GM21528 (cell line): ENCODE data around the gene SPATA6L.

Experiments
- ATAC-seq: cut with Tn5 transposase; IDR thresholded peaks from one replicate; pipeline ENCODE4 v1.9.1; 2021; ENCODE audit warnings: mild to moderate bottlenecking, moderate library complexity; ENCODE audit not compliant: unreplicated experiment, low FRiP score

Gene SPATA6L

GRCh38 chr9:4591123-4591500 lies 75.2 kb downstream of the SPATA6L start:
- no peak for ATAC-seq

DNA sequence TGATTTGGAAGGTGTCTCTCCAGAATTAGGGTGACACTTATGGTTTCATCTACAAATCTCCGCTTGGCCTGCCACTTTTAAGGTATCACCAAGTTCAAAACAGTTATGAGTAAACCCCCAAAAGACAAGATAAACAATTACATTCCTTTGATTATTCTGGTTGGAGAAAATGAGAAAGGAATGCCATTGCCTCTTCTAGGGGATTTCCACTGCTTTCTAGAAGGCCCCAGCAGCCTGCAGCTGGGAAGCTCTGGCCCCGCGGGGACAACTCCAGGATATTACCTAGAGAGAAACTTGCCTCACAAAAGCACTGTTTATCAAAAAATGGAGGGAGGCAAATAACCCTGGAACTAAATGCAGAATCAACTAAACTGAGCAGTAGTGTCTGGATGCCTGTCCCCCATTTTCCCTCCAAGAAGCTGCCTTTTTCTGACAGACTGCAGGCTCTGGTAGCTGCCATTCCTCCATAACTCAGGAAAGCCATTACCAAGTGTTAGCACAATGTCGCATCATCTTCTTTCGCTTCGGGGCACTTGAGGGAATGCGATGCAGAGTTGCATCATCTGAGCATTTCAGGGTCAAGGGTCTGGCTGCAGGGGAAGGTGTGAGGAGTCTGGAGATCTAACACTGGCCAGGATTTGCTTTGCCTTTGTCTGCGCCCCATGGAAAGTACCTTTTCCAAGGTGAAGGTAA lies 75.7 kb downstream of the SPATA6L start:
- no peak for ATAC-seq

- ATAC-seq: no peak
These were observed 77.6 kb downstream of the SPATA6L start for GRCh38 chr9:4588721-4589120.

- ATAC-seq: no peak
These were observed 81.1 kb downstream of the SPATA6L start for GRCh38 chr9:4585135-4585534.

GRCh38 chr9:4584636-4585035 lies 81.6 kb downstream of the SPATA6L start:
- no peak for ATAC-seq

DNA sequence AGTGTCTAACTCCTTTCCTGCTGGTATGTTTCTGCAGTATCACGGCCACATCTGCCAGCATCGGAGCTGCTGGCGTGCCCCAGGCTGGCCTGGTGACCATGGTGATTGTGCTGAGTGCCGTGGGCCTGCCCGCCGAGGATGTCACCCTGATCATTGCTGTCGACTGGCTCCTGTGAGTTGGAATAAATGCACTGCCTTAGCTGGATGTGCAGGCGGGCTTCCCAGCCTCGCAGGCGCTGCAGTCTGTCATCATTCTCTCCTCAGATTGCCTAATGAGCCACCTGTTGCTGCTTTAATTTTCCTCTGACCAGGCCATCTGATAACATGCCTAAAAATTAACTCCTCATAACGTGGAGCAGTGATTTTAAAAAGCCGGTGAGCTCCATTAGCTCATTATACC lies 83.3 kb downstream of the SPATA6L start:
- ATAC-seq: no peak

- no peak for ATAC-seq
These were observed 84.3 kb downstream of the SPATA6L start for GRCh38 chr9:4581861-4582565.

DNA sequence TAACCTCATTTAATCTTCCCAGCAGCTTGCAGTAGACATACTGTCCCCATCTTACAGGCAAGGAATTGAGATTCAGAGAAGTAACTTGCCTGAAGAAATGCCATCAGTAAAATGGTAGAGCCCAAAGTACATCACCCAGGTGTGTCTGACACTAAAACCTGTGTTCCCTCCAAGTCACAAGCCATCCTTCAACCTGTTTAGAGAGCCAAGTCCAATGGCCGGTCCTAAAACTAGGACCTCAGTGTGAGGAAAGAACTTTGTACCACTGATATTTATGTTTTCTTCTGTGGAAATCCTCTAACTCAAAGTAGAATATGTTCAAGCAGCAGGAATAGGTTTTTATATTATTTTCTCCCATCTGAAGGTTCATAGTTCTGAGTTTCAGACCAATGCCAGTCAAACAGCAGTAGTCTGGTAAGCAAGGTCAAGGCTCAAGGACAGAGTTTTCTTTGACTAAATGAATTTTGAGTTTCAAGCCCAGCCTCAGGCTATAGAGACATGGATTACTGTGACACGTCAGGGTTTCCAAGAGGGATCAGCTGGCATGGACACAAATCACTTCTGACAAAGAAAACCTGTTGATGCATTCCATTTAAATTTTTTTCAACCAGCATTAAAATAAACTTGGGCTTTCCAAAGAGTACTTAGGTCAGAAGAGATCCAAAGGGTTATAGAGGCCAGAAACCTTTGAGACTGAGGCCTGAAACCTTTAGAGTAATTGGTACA lies 85.1 kb downstream of the SPATA6L start:
- ATAC-seq: no peak

- ATAC-seq: no peak
These were observed 87.3 kb downstream of the SPATA6L start for GRCh38 chr9:4579001-4579400.

DNA sequence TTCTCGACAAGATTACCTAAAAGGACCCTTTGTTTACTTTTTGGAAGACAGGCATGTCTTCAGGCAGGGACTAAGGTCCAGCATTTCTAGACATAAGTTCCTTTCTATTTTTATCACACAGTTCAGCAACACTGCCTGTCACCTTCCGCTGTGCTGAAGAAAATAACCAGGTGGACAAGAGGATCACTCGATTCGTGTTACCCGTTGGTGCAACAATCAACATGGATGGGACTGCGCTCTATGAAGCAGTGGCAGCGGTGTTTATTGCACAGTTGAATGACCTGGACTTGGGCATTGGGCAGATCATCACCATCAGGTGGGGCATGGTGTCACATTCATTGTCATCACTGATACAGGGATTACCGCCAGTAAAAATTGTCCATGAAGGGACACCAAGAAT lies 89.8 kb downstream of the SPATA6L start:
- ATAC-seq: no peak

DNA sequence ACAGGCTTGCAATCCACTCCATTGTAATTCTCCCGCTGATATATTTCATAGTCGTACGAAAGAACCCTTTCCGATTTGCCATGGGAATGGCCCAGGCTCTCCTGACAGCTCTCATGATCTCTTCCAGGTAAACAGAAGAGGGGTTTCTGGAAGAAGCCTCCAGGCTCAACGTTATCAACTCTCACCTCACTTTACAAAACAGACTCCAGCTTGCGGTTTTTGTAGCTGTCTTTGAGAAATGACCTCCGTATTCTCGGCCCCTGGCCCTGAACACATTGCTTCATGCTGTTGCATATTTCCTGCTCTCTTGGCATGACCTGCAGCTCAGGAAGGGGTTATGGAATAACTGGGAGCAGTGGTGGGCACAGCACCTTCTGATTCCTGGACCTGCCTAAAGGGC lies 90.3 kb downstream of the SPATA6L start:
- ATAC-seq: no peak

DNA sequence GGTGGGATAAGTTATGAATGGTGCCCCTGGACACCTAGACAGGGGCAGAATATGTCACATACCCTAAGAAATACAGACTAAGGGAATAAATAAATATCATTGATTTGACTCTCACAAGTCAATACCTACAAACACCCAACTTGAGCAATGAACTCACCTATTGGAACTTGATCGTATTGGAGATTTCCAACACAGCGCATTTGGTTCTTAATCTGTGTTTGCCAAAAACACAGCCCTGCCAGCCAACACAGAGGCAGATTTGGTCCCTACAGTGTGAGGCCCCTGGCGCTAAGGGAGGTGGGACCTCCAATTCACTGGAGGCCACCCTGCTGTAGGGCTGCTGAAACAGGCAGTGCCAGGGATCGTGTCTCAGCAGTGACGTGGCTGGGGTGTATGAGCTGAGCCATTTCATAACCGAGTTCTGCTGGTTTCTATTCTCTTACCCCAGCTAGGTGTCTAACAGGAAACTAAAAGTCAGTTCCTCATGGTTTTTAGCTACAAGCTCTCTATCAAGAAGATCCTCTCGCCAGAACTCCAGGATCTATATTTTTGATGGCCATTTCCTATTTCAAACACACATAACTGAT lies 91.5 kb downstream of the SPATA6L start:
- ATAC-seq: no peak

DNA sequence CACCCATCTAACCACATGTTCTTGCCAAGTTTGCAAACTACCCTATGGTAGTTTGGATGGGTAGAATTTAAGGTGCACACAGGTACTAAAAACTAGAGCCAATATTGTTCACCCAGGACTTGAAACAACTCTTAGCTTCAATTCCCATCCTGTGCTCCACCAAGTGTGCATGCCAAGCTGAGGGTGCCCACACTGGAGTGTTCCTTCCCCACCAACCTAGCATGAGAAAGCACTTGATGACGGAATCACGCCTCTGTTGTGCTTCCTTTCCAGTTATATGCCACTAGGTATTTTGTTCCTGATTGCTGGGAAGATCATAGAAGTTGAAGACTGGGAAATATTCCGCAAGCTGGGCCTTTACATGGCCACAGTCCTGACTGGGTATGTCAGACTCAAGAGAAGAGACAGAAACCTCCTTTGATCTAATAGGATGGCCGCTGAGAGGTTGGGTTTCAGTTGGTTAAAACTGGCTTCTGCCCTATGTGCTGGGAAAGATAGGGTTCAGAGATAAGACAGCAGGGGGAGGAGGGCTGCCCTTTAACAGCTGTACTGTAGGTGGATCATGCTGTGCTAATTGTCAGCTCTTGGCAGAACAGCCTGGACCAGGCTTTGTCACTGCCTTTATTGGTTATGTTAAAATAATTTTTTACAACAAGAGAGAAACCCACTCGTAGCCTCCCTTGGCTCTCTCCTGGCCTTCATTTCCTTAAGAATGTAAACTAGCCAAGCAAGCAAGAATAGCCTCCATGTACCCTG lies 92.5 kb downstream of the SPATA6L start:
- ATAC-seq: no peak

DNA sequence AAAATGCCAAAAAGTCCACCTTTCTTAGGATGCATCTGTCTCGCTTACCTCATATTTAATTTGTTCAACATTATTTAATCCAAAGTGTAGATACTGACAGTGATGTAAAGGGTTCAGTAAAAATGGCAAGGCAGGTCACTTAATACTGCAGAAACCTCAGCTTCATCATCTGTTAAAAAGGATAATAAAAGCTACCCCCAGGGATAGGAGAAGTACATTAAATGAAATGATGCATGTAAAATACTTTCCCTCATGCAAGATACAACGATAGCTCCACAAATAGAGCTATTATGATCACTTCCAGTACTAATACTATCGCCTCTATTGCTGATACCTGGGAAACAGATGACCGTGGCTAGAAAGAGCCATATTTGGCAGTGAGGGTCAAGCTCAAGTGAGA lies 93.1 kb downstream of the SPATA6L start:
- no peak for ATAC-seq

DNA sequence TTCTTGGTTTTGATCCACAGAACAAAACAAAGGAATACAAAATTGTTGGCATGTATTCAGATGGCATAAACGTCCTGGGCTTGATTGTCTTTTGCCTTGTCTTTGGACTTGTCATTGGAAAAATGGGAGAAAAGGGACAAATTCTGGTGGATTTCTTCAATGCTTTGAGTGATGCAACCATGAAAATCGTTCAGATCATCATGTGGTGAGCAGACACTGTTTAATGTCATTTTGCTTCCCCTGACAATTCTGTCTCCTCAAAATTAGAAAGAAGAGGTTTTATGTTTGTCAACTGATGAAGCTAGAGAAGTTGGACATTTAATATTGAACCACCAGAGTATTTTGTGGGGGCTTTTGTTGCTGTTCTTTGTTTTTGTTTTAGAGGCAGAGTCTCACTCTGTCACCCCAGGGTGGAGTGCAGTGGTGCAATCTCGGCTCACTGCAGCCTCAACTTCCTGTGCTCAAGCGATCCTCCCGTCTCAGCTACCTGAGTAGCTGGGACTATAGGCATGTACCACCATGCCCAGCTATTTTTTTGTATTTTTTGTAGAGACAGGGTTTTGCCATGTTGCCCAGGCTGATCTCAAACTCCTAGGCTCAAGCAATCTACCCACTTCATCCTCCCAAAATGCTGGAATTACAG lies 94.0 kb downstream of the SPATA6L start:
- ATAC-seq: no peak

GRCh38 chr9:4569101-4569500 lies 97.2 kb downstream of the SPATA6L start:
- ATAC-seq: no peak

DNA sequence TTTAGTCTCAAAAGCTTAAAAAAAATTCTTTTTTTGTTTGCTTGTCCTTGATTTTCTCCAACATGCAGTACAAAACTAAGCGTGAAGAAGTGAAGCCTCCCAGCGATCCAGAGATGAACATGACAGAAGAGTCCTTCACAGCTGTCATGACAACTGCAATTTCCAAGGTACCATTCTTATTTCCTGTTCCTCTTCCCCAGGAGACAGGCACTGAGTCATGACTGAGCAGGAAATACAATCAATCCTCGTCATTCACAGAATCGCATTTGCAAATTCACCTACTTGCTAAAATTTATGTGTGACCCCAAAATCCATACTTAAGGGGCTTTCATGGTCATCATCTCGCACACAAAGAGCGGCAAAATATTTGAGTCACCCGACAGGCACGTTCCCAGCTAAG lies 98.7 kb downstream of the SPATA6L start:
- no peak for ATAC-seq

DNA sequence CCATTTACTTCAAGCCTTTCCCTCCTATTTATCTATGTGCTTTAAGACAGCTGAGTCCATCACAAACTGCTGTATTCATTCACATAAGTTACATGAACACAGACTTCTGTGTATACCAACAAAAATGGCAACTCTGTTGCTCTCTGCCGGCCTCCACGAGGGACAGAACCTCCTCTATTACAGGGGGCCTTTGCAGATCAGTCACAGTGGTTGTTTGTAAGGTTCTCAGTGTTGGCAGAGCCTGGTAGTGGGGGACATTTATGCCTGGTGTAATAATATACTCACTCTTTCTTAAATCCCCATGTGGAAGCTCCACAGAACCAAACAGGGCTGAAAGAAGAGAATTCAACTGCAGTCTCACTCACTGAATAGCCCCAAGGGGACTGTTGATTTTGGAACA lies 99.5 kb downstream of the SPATA6L start:
- ATAC-seq: no peak

- ATAC-seq: no peak
These were observed 103.2 kb downstream of the SPATA6L start for GRCh38 chr9:4563105-4563504.
